Midbrain (tissue), 1 donor: Measurements from ENCODE around the gene EXOC3L1.

Experiments
- DNase-seq: peaks from one replicate; lab custom pipeline; 2025; lab: John Stamatoyannopoulos, UW

EXOC3L1 gene

DNA sequence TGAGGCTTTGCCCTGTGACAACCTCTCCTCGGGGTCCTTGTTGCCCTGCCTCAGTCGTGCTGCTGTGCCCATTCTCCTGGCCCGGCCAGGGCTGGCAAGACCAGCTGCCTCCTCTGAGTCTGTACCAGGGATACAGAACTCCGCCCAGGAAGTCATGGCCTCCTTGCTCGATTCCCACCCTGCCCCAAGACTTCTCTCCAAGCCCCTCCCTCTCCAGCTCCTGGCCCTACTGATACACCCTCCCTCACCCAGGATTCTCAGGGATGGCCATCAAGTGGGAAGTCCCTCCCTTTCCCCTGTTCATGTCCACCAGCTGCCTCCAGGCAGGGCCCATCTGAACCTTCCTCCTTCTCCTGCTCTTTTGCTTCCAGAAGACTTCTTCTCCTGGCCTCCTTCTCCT is 25.8 kb upstream of the EXOC3L1 start:
- DNase-seq, result no peak

DNA sequence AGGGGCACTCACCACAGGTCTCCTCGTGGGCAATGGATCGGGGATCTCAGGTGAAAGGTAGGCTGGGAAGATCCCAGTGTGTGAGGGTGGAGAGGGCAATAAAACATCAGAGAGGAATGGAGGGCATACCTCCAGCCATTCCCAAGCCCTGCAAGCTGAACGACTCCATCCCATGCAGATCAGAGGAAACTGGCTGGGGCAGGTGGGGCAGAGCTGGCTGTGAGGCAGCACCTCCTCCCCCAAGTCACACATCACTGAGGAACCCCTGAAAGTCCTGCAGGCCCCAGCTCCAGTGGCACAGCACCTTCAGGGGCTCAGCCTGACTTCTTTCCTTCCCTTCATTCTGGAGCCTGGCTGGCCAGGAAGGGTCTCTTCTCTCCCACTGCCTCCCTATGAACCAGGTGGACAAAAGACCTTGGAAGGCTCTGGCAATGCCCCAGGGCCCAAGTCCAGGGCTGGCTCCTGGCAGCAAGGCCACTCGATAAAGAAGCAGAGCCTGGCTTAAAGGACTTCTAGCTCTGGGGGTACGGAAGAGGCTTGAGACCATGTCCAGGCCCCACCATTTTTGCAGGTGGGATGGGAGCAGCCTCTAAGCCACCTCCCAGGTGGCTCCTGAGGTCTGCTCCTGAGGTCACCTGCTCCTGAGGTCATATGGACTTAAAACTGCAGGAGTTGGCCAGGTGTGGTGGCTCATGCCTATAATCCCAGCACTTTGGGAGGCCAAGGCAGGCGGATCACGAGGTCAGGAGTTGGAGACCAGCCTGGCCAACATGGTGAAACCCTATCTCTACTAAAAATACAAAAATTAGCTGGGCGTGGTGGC is 23.5 kb upstream of the EXOC3L1 start:
- no peak for DNase-seq

DNA sequence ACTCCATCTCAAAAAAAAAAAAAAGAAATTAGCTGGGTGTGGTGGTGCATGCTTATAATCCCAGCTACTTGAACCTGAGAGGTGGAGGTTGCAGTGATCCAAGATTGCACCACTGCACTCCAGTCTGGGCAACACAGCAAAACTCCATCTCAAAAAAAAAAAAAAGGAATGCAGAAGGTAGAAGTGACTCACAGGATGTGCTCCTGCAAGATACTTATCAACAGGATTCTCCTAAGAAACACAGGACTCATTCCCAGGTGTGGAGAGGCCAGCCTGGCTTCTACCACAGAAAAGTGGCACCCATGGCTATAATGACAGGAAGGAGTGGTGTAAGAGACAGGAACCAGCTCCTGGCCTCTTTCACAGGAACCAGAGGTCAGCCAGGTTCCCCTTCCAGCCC is 22.8 kb upstream of the EXOC3L1 start:
- DNase-seq, result no peak

DNA sequence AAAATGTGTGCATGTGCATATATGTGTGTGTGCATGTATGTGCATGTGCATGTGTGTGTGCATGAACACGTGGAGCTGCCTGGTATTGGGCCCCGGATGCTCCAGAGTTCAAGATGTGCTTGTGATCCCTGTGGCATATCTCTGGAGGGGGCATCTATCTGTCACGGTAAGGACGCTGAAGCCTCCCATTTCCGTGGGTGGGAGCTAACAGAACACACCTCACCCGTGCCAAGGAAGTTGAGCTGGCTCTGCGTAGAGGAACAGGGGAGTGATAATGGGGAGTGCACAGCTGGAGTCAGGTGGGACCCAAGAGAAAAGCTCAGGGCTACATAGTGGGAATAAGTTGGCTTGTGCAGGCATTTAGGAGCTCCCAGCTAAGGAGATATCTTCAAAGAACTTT is 21.7 kb upstream of the EXOC3L1 start:
- DNase-seq, result no peak

DNA sequence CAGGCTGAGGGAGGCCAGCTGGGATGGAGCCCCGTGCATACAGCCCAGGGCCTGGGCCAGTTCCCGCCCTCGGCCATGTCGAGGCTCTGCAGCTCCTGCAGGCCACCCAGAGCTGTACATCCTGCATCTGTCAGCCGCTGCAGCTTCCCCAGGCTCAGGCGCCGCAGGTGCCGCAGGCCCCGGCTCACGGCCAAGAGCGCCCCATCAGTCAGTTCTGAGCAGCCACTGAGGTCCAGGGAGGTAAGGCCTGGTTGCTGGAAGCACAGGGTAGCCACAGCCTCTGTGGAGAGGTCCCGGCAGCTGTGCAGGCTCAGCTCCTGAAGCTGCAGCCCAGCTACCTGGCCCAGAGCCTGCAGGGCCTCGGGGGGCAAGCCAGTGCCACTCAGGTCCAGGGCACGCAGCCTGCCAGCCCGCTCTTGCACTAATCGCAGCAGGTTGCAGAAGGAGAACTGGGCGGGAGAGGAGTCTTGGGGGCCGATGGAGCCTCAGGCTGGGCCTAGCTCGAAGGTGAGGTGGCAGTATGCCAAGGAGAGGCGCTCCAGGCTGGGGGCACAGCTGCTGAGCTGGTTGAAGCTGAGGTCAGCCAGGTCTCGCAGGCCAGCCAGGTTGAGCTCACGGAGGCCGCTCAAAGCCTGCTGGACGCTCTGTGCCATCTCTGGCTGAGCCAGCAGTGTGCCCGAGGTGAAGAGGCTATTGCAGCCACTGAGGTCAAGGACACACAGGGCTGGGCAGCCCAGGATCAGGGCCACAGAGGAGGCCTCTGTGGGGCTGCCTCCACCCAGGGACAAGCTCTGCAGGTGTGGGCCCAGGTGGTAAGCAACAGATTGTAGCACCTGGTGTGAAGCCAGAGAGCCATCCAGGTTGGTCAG is 20.4 kb upstream of the EXOC3L1 start:
- no peak for DNase-seq

DNA sequence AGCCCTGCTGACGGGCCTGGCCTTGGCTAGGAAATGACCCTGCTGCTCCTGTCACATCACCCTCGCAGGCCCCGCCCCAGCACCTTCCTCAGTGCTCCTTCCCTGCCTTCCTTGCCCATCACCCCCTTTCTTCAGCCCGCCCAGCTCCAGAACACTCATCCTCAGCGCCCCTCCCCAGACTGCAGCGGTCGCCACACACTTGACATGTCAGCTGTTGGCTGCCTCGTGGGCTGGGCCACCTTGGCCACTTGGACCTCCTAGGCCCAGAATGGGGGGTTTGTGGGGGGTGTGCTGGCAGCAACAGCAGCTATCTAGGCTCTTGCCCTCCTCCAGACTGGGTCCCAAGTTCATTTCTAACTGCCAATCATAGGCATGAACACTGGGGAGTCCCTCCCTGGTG is 19.6 kb upstream of the EXOC3L1 start:
- no peak for DNase-seq

DNA sequence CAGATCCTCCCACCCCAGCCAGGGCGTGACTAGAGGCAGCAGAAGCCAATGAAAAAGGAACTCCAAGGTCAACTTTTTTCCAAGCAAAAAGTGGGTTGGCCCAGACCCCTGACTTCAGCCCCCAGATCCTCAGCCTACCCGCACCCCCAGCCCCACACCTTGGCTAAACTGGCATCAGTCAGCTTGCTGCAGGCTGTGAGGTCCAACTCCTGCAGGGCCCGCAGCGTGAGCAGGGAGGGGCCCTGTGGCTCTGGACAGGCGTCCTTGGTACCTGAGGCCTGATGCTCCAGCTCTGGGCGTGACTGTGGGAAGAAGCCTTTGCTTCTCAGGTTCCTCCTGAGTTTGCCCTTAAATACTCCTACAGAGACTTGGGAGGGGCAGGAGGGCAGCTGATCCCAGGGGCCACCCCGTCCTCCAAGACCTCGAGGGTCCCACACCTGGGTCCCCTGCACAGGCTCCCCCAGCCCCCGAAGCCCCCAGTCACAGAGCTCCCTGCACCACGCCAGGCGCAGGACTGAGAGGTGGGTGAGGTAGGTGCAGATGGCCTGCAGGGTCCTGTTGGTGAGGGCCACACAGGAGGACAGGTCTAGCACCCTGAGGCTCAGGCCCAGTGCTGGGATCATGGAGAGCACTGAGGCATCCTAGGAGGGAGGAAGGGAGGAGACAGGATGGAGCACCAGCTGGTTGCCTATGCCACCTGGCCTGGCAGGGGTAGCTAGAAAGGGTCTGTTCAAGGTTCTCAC is 18.4 kb upstream of the EXOC3L1 start:
- no peak for DNase-seq

DNA sequence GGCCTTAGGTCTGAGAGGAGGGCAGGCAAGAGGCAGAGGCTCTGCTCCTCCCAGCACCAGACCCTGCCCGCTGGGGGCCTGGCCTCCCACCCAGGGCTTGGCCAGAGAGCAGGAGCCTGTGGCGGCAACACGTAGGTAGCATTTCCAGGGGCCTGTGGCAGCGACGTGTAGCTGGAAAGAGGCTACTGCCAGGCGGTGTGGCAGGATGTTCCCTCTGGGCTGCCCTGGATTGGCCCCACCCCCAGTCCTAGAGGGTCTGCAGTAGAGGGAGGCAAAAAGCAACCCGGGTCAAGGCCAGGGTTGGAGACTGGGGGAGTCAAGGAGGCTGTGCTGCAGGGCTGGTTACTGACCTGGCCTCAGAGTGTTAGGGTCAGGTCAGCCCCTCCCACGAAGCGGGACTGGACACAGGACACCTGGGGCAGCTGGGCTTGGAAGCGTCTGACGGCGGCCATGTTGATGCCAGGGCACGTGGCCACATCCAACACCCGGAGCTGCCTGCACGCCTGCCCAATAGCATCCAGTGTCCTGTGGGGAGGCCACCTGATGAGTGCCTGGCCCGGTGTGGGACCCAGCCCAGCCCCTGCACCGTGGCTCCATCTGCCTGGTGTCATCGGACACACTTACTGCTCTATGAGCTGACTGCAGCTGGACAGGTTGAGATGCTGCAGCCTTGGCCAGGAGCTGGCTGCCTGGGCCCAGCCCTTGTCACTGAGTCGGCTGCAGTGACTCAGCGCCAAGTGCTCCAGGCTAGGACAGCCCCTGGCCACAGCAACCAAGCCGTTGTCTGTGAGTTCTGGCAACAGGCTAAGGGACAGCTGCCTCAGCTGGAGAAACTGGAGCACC is 17.5 kb upstream of the EXOC3L1 start:
- DNase-seq, result no peak

DNA sequence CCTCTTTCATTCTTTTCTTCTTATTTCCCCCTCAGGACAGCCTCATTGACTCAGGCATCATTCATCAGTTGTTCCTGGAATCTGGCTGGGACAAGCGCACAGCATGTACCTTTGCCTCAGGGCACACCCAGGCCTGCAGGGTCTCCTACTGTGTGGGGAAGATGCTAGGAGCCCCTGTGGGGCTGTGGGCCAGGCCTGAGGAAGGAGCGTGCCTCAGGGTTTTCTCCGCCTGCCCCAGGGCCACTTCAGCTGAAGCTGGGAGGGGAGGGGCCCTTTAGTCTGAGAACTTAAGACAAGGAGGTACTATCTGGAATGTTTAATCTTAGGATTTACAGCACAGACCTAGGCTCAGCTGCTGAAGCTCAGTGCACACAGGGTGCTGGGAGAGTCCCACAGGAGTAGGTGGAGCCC is 16.9 kb upstream of the EXOC3L1 start:
- no peak for DNase-seq

DNA sequence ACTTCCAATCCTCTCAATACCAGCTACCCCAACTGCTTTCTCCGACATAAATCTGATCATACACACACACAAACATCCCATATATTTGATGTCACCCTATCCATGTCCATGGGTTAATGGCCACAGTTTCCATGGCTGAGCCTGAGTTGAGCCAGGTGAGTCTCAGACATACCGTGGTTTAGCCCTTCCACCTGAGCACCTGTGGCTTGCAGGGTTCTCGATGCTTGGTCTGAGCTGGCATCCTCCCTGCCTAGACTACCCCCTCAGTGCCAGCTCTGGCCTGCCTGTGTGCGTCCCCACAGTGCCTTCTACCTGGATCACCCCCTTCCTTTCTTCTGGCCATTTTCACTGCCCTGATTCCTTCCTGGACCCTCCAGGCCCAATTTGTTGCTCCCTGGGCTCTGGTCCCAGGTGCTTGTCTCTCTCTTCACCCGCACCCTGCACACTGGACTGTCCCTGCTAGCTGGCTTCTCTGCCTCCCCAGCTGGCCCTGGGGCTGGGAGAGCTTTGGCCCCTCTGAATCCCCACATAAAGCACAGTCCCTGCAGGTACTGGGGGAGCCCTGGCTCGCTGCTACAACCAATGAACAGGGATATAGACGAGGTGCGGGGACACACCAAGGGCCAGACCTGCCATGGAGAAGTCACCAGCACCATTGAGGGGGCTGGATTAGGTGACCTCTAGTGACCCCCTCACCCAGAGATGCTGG is 16.3 kb upstream of the EXOC3L1 start:
- DNase-seq, result no peak

DNA sequence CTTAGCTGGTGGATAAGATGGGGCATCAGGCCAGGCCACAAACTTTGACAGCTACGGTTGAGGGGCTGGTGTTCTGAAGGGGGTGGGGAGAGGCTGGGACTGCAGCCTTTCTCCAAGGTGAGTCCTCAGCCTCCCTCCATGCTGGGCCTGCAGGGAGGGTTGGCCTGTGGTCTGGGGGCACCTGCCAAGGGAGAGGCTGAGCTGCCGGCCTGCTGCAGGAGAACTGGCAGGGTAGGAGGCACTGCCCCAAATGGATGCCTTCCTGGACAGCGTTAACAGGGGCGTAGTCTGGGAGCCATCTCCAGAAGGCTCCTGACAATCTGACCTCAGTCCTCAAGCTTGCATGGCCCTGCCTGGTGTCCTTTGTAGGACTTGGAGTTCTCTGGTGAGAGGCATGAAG is 14.1 kb upstream of the EXOC3L1 start:
- no peak for DNase-seq

DNA sequence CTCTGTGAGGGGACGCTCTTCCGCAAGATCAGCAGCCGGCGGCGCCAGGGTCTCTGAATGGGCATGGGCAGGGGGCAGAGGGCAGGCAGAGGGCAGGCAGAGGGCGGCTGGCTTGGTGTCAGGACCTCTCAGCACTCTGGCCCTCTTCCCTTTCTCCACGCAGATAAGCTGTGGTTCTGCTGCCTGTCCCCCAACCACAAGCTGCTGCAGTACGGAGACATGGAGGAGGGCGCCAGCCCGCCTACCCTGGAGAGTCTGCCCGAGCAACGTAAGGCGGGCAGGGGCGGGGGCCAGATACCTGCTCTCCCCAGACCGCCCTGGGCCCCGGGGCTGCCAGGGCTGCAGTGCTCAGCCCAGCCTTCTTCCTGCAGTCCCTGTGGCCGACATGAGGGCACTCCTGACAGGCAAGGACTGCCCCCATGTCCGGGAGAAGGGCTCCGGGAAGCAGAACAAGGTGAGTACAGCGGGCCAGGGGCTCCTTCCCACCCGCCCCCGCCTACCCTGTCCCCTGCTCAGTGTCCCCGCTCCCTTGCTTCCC is 13.1 kb upstream of the EXOC3L1 start:
- DNase-seq, result no peak

DNA sequence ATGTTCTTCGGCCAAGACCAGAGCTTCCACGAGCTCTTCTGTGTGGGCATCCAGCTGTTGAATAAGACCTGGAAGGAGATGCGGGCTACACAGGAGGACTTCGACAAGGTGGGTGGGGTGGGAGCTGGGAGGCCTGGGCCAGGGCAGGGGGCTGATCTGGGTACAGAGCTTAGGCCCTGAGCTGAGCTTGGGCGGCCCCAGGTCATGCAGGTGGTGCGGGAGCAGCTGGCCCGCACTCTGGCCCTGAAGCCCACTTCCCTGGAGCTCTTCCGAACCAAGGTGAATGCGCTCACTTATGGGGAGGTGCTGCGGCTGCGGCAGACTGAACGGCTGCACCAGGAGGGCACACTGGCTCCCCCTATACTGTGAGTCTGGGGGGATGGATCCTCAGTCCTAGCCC is 12.5 kb upstream of the EXOC3L1 start:
- DNase-seq, result no peak

DNA sequence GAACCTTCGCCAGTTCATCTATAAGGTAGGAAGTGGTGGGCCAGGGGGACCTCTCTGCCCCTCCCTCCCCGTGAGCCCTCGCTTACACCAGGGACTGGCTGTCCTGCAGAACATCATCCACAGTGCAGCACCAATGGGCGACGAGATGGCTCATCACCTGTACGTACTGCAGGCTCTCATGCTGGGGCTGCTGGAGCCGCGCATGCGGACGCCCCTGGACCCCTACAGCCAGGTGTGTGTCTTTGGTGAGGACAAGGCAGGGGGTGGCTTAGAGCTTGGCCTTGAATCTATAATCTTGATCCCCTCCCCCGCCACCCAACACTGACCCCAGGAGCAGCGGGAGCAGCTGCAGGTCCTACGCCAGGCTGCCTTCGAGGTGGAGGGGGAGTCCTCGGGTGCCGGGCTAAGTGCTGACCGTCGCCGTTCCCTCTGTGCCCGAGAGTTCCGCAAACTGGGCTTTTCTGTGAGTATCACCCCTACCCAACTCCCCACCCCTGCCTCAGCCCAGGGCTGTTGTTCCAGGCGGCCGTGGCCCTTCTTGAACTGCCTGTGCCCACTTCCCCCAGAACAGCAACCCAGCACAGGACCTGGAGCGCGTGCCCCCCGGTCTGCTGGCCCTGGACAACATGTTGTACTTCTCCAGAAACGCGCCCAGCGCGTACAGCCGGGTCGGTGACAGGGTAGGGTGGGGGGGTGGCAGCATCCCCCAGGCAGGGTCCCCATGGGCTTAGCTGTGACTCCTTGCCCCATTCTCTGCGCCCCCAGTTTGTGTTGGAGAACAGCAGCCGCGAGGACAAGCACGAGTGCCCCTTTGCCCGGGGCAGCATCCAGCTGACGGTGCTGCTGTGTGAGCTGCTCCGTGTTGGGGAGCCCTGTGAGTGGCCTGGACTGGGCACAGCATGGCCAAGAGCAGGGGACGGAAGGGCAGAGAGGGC is 11.7 kb upstream of the EXOC3L1 start:
- DNase-seq, result no peak

DNA sequence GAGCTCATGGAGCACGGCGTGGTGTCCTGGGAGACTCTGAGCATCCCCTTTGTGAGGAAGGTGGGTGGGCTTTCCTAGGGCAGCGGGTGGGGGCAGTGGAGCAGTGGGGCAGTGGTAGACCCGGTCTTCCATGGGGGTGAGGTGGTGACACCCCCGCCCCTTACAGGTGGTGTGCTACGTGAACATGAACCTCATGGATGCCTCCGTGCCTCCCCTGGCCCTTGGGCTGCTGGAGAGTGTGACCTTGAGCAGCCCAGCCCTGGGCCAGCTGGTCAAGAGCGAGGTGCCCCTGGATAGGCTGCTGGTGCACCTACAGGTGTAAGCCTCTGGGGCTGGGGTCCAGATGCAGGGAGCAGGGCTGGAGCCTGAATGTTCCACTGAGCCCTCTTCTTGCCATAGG is 10.6 kb upstream of the EXOC3L1 start:
- DNase-seq, result no peak

DNA sequence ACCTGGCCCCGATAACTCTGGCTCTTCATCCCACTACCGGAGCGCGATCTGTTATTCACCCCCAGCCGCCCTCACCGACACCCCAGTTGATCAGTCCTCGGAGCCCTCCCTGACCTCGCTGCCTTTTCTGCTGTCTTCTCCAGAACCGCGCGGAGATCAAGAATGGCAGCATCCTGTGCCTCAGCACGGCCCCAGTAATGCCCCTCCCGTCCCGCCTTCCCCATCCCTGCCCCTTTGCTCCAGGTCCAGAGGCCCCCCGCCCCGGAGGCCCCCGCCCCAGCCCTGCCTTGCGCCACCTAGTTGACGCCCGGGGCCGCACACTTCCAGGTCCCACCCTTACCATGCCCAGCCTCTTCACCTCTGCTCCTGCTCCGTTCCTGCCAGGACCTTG is 9.9 kb upstream of the EXOC3L1 start:
- no peak for DNase-seq

DNA sequence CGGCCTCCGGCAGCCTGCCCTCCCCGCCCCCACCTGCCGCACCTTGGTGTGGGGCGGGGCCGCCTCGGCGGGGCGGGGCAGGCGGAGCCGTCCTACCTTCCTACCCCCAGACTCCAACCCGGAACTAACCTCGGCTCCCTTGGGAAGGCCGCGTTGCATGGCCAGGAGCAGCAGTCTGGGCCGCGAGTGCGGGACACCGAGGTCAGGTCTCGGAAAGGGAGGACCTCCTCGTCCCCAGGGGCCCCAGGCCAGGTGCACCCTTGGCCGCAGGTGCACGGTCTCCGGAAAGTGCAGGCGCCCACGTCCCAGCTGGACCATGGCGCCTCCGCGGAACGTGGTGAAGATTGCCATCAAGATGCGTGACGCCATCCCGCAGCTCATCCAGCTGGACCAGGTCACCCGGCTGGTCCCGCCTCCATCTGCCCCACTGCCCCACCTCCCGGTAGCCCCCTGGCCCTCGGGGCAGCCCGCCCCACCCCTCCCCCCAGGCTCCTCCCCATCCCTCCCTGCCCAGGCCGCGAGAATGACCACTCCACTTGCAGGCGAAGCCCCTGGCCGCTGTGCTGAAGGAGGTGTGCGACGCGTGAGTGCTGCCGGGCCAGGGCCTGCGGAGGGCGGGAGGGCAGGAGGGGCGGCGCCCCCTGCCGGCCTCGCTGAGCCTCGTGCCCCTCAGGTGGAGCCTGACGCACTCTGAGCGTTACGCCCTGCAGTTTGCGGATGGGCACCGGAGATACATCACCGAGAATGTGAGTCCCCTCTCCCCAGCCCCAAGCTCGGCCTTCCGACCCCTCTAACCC is 9.3 kb upstream of the EXOC3L1 start, which contains the start of gene ELMO3:
ELMO3 (plus strand) TSS at position 121 of the 797 bp plus-strand sequence; CDS start at position 317, 196 bp downstream.
- DNase-seq, result no peak

DNA sequence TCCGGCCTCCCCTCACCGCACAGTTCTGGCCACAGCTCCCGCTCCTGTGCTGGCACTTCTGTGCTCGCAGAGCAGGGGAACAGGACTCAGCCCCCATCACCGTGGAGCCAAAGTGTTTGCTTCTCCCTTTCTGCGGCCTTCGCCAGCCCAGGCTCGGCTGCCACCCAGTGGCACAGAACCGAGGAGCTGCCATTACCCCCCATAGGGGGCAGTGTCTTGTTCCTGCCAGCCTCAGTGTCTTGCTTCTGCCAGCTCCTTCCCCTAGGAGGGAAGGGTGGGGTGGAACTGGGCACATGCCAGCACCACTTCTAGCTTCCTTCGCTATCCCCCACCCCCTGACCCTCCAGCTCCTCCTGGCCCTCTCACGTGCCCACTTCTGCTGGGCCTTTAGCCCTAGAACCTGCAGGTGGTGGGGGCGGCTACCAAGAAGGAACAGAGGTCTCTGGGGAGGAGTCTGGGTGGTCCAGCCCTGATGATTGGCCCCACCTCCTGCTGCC is 8.3 kb upstream of the EXOC3L1 start:
- DNase-seq, result peak; percentile 49
